Measurements from ENCODE around the gene MGAT4D. TPM values are rescaled to one million over a fixed set of nuclear protein-coding genes. Genes with fewer than 3 reads are reported as not detected.

The MGAT4D gene
- total and polyA plus RNA-seq, 4 donors, result not detected

DNA sequence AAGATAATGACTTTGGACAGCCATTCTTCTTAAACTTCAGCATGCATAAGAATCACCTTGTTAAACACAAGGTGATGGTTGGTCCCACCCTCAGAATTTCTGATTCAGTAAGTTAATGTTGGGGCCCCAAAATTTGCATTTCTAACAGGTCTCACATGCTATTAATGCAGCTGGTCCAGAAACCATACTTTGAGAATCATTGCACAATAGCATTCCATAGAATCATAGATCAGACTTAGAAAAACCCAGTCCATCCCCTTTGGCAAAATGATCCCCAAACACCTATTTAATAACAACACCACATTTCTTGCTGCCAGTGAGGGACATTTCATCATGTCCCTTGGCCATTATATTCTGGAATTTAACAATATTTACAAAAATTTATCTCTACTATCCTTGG is 6.2 kb upstream of the MGAT4D start:
- Histone ChIP-seq H3K9me3 (ENCODE audit: control insufficient read depth in 4 of 4, low read length in 3 of 4) (no peaks in the 10 kb centered on the region), H3K27me3 (ENCODE audit: control insufficient read depth in 4 of 4, insufficient read depth in 4 of 4, low read length in 3 of 4) (peaks cover 0 to 3% (median 0%) of the 10 kb centered on the region in 4 donors)
- no peak for TF ChIP-seq FOXA1 (IDR thresholded peaks at IDR 0.05)
- TF ChIP-seq NR2F2 (IDR thresholded peaks at IDR 0.05), result no peak
- TF ChIP-seq EGR1 (IDR thresholded peaks at IDR 0.05; ENCODE audit: low read depth in 2 of 2), result no peak
- TF ChIP-seq SP1 (IDR thresholded peaks at IDR 0.05), result no peak
- TF ChIP-seq RAD21 (IDR thresholded peaks at IDR 0.05), result no peak
- TF ChIP-seq JUND (IDR thresholded peaks at IDR 0.05), result no peak
- TF ChIP-seq YY1 (IDR thresholded peaks at IDR 0.05), result no peak
- TF ChIP-seq, protein P1, sequence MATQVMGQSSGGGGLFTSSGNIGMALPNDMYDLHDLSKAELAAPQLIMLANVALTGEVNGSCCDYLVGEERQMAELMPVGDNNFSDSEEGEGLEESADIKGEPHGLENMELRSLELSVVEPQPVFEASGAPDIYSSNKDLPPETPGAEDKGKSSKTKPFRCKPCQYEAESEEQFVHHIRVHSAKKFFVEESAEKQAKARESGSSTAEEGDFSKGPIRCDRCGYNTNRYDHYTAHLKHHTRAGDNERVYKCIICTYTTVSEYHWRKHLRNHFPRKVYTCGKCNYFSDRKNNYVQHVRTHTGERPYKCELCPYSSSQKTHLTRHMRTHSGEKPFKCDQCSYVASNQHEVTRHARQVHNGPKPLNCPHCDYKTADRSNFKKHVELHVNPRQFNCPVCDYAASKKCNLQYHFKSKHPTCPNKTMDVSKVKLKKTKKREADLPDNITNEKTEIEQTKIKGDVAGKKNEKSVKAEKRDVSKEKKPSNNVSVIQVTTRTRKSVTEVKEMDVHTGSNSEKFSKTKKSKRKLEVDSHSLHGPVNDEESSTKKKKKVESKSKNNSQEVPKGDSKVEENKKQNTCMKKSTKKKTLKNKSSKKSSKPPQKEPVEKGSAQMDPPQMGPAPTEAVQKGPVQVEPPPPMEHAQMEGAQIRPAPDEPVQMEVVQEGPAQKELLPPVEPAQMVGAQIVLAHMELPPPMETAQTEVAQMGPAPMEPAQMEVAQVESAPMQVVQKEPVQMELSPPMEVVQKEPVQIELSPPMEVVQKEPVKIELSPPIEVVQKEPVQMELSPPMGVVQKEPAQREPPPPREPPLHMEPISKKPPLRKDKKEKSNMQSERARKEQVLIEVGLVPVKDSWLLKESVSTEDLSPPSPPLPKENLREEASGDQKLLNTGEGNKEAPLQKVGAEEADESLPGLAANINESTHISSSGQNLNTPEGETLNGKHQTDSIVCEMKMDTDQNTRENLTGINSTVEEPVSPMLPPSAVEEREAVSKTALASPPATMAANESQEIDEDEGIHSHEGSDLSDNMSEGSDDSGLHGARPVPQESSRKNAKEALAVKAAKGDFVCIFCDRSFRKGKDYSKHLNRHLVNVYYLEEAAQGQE (IDR thresholded peaks at IDR 0.05), result no peak
- no peak for TF ChIP-seq HNF4G (IDR thresholded peaks at IDR 0.05)
- TF ChIP-seq FOXA2 (IDR thresholded peaks at IDR 0.05), result no peak
- TF ChIP-seq, protein P2, sequence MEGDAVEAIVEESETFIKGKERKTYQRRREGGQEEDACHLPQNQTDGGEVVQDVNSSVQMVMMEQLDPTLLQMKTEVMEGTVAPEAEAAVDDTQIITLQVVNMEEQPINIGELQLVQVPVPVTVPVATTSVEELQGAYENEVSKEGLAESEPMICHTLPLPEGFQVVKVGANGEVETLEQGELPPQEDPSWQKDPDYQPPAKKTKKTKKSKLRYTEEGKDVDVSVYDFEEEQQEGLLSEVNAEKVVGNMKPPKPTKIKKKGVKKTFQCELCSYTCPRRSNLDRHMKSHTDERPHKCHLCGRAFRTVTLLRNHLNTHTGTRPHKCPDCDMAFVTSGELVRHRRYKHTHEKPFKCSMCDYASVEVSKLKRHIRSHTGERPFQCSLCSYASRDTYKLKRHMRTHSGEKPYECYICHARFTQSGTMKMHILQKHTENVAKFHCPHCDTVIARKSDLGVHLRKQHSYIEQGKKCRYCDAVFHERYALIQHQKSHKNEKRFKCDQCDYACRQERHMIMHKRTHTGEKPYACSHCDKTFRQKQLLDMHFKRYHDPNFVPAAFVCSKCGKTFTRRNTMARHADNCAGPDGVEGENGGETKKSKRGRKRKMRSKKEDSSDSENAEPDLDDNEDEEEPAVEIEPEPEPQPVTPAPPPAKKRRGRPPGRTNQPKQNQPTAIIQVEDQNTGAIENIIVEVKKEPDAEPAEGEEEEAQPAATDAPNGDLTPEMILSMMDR (IDR thresholded peaks at IDR 0.05; ENCODE audit: low read depth, low read length, missing input control), result no peak
- TF ChIP-seq, protein P3, sequence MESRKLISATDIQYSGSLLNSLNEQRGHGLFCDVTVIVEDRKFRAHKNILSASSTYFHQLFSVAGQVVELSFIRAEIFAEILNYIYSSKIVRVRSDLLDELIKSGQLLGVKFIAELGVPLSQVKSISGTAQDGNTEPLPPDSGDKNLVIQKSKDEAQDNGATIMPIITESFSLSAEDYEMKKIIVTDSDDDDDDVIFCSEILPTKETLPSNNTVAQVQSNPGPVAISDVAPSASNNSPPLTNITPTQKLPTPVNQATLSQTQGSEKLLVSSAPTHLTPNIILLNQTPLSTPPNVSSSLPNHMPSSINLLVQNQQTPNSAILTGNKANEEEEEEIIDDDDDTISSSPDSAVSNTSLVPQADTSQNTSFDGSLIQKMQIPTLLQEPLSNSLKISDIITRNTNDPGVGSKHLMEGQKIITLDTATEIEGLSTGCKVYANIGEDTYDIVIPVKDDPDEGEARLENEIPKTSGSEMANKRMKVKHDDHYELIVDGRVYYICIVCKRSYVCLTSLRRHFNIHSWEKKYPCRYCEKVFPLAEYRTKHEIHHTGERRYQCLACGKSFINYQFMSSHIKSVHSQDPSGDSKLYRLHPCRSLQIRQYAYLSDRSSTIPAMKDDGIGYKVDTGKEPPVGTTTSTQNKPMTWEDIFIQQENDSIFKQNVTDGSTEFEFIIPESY (IDR thresholded peaks at IDR 0.05), result no peak
- no peak for TF ChIP-seq GABPA (IDR thresholded peaks at IDR 0.05 in 1 of 2, conservative IDR thresholded peaks at IDR 0.05 in 1 of 2)
- TF ChIP-seq RXRA (IDR thresholded peaks at IDR 0.05), result no peak
- TF ChIP-seq, protein P4, sequence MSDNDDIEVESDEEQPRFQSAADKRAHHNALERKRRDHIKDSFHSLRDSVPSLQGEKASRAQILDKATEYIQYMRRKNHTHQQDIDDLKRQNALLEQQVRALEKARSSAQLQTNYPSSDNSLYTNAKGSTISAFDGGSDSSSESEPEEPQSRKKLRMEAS (IDR thresholded peaks at IDR 0.05), result no peak

DNA sequence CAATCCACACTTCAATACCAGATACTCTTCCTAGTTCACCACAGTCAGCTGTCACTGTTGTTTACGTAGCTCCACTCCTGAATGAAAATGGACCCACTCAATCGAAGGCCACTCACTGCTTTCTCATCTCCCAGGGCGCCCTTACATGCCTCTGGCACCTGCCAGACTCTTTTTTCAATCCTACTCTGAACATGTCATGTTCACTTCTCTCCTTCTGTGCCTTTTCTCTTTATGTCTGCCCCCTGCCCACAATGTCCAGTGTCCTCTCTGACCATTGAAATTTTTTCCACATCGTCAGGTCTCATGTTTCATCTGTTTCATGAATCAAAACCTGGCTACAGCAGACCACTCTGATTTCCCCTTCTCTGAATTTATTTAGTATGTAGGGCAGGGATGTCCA is 1.3 kb upstream of the MGAT4D start:
- peaks cover 0 to 5% (median 4%) of the 10 kb centered on the region in 4 donors for H3K4me1 ChIP-seq (ENCODE audit: control insufficient read depth in 4 of 4, insufficient read depth in 4 of 4, low read length in 3 of 4)
- no peaks in the 10 kb centered on the region for H3K36me3 ChIP-seq (ENCODE audit: control insufficient read depth in 4 of 4, insufficient read depth in 3 of 4, low read depth in 1 of 4, low read length in 3 of 4)
- H3K4me3 ChIP-seq (ENCODE audit: low read depth in 1 of 3, low read length in 3 of 3), result no peak overlapping the region
- WGBS, result 97% methylated on average over 4 of the region's 4 CpGs
- H3K27ac ChIP-seq (ENCODE audit: low read depth in 1 of 2, low read length in 2 of 2), result no peak overlapping the region
- no peak for DNase-seq (ENCODE audit: low spot score)
- no peak for TF ChIP-seq RAD21 (IDR thresholded peaks at IDR 0.05)
- peaks cover 0 to 12% (median 3%) of the 10 kb centered on the region in 4 donors for H3K27me3 ChIP-seq (ENCODE audit: control insufficient read depth in 4 of 4, insufficient read depth in 4 of 4, low read length in 3 of 4)
- no peaks in the 10 kb centered on the region for H3K9me3 ChIP-seq (ENCODE audit: control insufficient read depth in 4 of 4, low read length in 3 of 4)
- no peak overlapping the region for H3K9ac ChIP-seq (ENCODE audit: low read depth in 1 of 2, low read length in 2 of 2)

More for the DNA sequence above, 6.2 kb upstream of the MGAT4D start:
- no peak for DNase-seq (ENCODE audit: low spot score)
- H3K27ac ChIP-seq (ENCODE audit: low read depth in 1 of 2, low read length in 2 of 2), result no peak overlapping the region
- H3K9ac ChIP-seq (ENCODE audit: low read depth in 1 of 2, low read length in 2 of 2), result no peak overlapping the region
- H3K36me3 ChIP-seq (ENCODE audit: control insufficient read depth in 4 of 4, insufficient read depth in 3 of 4, low read depth in 1 of 4, low read length in 3 of 4), result no peaks in the 10 kb centered on the region
- H3K4me3 ChIP-seq (ENCODE audit: low read depth in 1 of 3, low read length in 3 of 3), result no peak overlapping the region
- H3K4me1 ChIP-seq (ENCODE audit: control insufficient read depth in 4 of 4, insufficient read depth in 4 of 4, low read length in 3 of 4), result no peaks in the 10 kb centered on the region
